Activated naive CD4-positive, alpha-beta T cell treated with anti-CD3 and anti-CD28 coated beads, Interleukin-2, amount 50 U/mL, for 16 hours (primary cell): ENCODE measurements around the gene CHRNA5.
"Not testable (repeated sequence)": the region's sequence is repeated elsewhere in the genome, so short reads cannot be mapped to it uniquely, and the experiment has no call there.

Experiments
- DNase-seq: peaks from one replicate; pipeline ENCODE4 v3.0.0-alpha.2; 2020

The CHRNA5 gene

GRCh38 chr15:78565097-78565950 lies at the start of gene CHRNA5:
Gene CHRNA5 (plus strand): TSS chr15:78565520. CDS start chr15:78565720, 200 bp downstream.
- peak; percentile 52 for DNase-seq

GRCh38 chr15:78520035-78520434 lies 45.3 kb upstream of the CHRNA5 start:
- not testable (repeated sequence) for DNase-seq

GRCh38 chr15:78524230-78524629 lies 41.1 kb upstream of the CHRNA5 start:
- DNase-seq = no peak

- DNase-seq = no peak
These were observed 38.0 kb upstream of the CHRNA5 start for GRCh38 chr15:78527325-78527724.

- DNase-seq = no peak
These were observed 32.0 kb upstream of the CHRNA5 start for GRCh38 chr15:78533331-78533730.

- DNase-seq = no peak
These were observed 29.2 kb upstream of the CHRNA5 start for GRCh38 chr15:78536134-78536533.

GRCh38 chr15:78537266-78537905 lies 27.9 kb upstream of the CHRNA5 start:
- no peak for DNase-seq

GRCh38 chr15:78538358-78538757 lies 27.0 kb upstream of the CHRNA5 start:
- DNase-seq = no peak

GRCh38 chr15:78539464-78540140 lies 25.7 kb upstream of the CHRNA5 start:
- DNase-seq = not testable (repeated sequence)

- peak; percentile 95 for DNase-seq
These were observed 25.0 kb upstream of the CHRNA5 start, which contains the start of gene PSMA4 for GRCh38 chr15:78540141-78540870. Gene PSMA4 (plus strand): TSS chr15:78540444. CDS start chr15:78541928, 1,484 bp downstream.

GRCh38 chr15:78540871-78541743 lies 24.2 kb upstream of the CHRNA5 start:
- peak; percentile 12 for DNase-seq

GRCh38 chr15:78541744-78542034 lies 23.6 kb upstream of the CHRNA5 start:
- no peak for DNase-seq

- no peak for DNase-seq
These were observed 22.7 kb upstream of the CHRNA5 start for GRCh38 chr15:78542647-78543046.

GRCh38 chr15:78550194-78550593 lies 15.1 kb upstream of the CHRNA5 start:
- DNase-seq = no peak

- no peak for DNase-seq
These were observed 14.5 kb upstream of the CHRNA5 start for GRCh38 chr15:78550815-78551214.

- no peak for DNase-seq
These were observed 13.4 kb upstream of the CHRNA5 start for GRCh38 chr15:78551902-78552301.

GRCh38 chr15:78552597-78552996 lies 12.7 kb upstream of the CHRNA5 start:
- no peak for DNase-seq

GRCh38 chr15:78560201-78560600 lies 5.1 kb upstream of the CHRNA5 start:
- DNase-seq = not testable (repeated sequence)

GRCh38 chr15:78561490-78561889 lies 3.8 kb upstream of the CHRNA5 start:
- no peak for DNase-seq

- DNase-seq = no peak
These were observed 2.2 kb upstream of the CHRNA5 start for GRCh38 chr15:78563092-78563491.

- DNase-seq = no peak
These were observed 600 bp upstream of the CHRNA5 start for GRCh38 chr15:78564743-78565096.
